Sciatic nerve (tissue), 2 donors: ENCODE data around the gene CEACAM7. TPM values are rescaled to one million over a fixed set of nuclear protein-coding genes. Genes with fewer than 3 reads are reported as not detected.

ENCODE experiments used
- ATAC-seq: fragments of 200-7000 bp; cut with Tn5 transposase; one replicate; pipeline ENCODE4 v1.9.1; 2020; ENCODE audit warnings: mild to moderate bottlenecking, moderate library complexity
- DNase-seq: peaks from one replicate; pipeline ENCODE4 v3.0.0-alpha.2; 2020; ENCODE audit warnings: low spot score
- intact Hi-C: fragments of 100-400 bp; cut with DNase I; formaldehyde crosslinking; loops from one replicate; pipeline ENCODE4 v1.14.2; 2022
- total RNA-seq: library from RNA; stranded (reverse); fragmentation: NEBNext Ultra II Directional; extraction: Animal tissue kit (Norgen Biotek cat#: 25700); gene quantifications from one replicate; pipeline ENCODE4 v1.2.1, GENCODE V29; 2021
- donor health status: DM: no; HTN: no; CAD: no.
- donor health status: DM: no; HTN: no; CAD: no.

Gene CEACAM7
- total RNA-seq, 1 donor from 2014 or later, result not detected

- intact Hi-C loops, result no loop called here
- peak; percentile 26 for DNase-seq
- ATAC-seq, result no peak
Measured at GRCh38 chr19:41701401-41702075, 13.5 kb upstream of the CEACAM7 start.

GRCh38 chr19:41700381-41701195 is 12.5 kb upstream of the CEACAM7 start:
- ATAC-seq (no peak), DNase-seq (peak; percentile 18)
- intact Hi-C loops, result no loop called here

GRCh38 chr19:41699968-41700323 is 11.9 kb upstream of the CEACAM7 start:
- ATAC-seq (no peak), DNase-seq (peak; percentile 6)
- intact Hi-C loops, result no loop called here

- intact Hi-C loops, result no loop called here
- ATAC-seq (no peak), DNase-seq (peak; percentile 28)
Measured at GRCh38 chr19:41699231-41699967, 11.3 kb upstream of the CEACAM7 start.

GRCh38 chr19:41698746-41699230 is 10.7 kb upstream of the CEACAM7 start:
- ATAC-seq (no peak), DNase-seq (no peak)
- intact Hi-C loops, result no loop called here

- DNase-seq (peak; percentile 26), ATAC-seq (no peak)
- intact Hi-C loops, result no loop called here
Measured at GRCh38 chr19:41697198-41697855, 9.3 kb upstream of the CEACAM7 start.

- DNase-seq, result peak; percentile 30
- intact Hi-C loops, result no loop called here
- no peak for ATAC-seq
Measured at GRCh38 chr19:41696402-41697197, 8.5 kb upstream of the CEACAM7 start.

GRCh38 chr19:41695745-41696144 is 7.7 kb upstream of the CEACAM7 start:
- intact Hi-C loops, result no loop called here
- ATAC-seq (no peak), DNase-seq (peak; percentile 22)

- intact Hi-C loops, result no loop called here
- ATAC-seq (no peak), DNase-seq (peak; percentile 35)
Measured at GRCh38 chr19:41694831-41695635, 7.0 kb upstream of the CEACAM7 start.

GRCh38 chr19:41694196-41694595 is 6.1 kb upstream of the CEACAM7 start:
- no peak for ATAC-seq
- intact Hi-C loops, result no loop called here
- DNase-seq, result peak; percentile 8

GRCh38 chr19:41691268-41691970 is 3.3 kb upstream of the CEACAM7 start:
- ATAC-seq (no peak), DNase-seq (peak; percentile 28)
- intact Hi-C loops, result no loop called here

GRCh38 chr19:41690801-41691065 is 2.7 kb upstream of the CEACAM7 start:
- ATAC-seq (no peak), DNase-seq (no peak)
- intact Hi-C loops, result no loop called here

GRCh38 chr19:41689993-41690800 is 2.1 kb upstream of the CEACAM7 start:
- DNase-seq (no peak), ATAC-seq (no peak)
- intact Hi-C loops, result no loop called here

- ATAC-seq, result no peak
- no peak for DNase-seq
- intact Hi-C loops, result no loop called here
Measured at GRCh38 chr19:41688687-41689086, 617 bp upstream of the CEACAM7 start.

GRCh38 chr19:41687419-41687818 is 651 bp downstream of the CEACAM7 start:
- ATAC-seq, result no peak
- intact Hi-C loops, result no loop called here
- no peak for DNase-seq

- ATAC-seq (no peak), DNase-seq (no peak)
- intact Hi-C loops, result no loop called here
Measured at GRCh38 chr19:41682437-41682836, 5.6 kb downstream of the CEACAM7 start.

GRCh38 chr19:41671486-41671885 is 16.6 kb downstream of the CEACAM7 start:
- DNase-seq, result no peak
- ATAC-seq, result no peak
- intact Hi-C loops, result no loop called here
